DMS114 treated with DMSO at 0.1 percent for 48 hours (cell line): ENCODE measurements around the gene CRMP1.

ENCODE experiments used
- DNase-seq: peaks from one replicate; lab custom pipeline; 2025; ENCODE audit not compliant: unreplicated experiment; lab: John Stamatoyannopoulos, UW

Gene CRMP1

GRCh38 chr4:5774416-5775036 is 118.4 kb downstream of the CRMP1 start:
- no peak for DNase-seq

GRCh38 chr4:5773271-5773555 is 119.7 kb downstream of the CRMP1 start:
- no peak for DNase-seq

- DNase-seq, result no peak
These were observed 120.2 kb downstream of the CRMP1 start for GRCh38 chr4:5772528-5773270.
